IMR-90 (cell line): ENCODE data around the gene TCEAL4. TPM values are rescaled to one million over a fixed set of nuclear protein-coding genes. Genes with fewer than 3 reads are reported as not detected.

ENCODE experiments used
- ATAC-seq: fragments of 200-7000 bp; cut with Tn5 transposase; 2 replicates; pipeline ENCODE4 v1.9.1; 2020; ENCODE audit warnings: low read depth, mild to moderate bottlenecking, moderate library complexity
- BruUV-seq: library from RNA; stranded (reverse); fragments of 400-500 nt; replicated peaks from 2 replicates; lab custom pipeline; 2021; lab: Mats Ljungman, UMichigan
- CTCF ChIA-PET: fragments of 300-600 bp; formaldehyde crosslinking; extraction: SDS; loops from one replicate; lab custom pipeline; 2021; ENCODE audit warnings: antibody characterized with exemption; lab: Yijun Ruan, JAX
- POLR2A ChIA-PET: fragments of 300-600 bp; sonication (Branson Sonifier 250); formaldehyde crosslinking; loops from one replicate; lab custom pipeline; 2022; ENCODE audit warnings: antibody characterized with exemption; ENCODE audit not compliant: unreplicated experiment; lab: Charles Lee
- DNase-seq: peaks from one replicate; pipeline ENCODE4 v3.0.0; 2013
- H2AFZ ChIP-seq: replicated peaks from 2 replicates; pipeline ENCODE3; 2013; ENCODE audit warnings: low read length, mild to moderate bottlenecking; ENCODE audit not compliant: poor library complexity
- H2AK5ac ChIP-seq: 2 replicates; pipeline ENCODE4 v1.6.1; 2013; ENCODE audit warnings: low read depth, low read length, inconsistent platforms
- H2AK9ac ChIP-seq: replicated peaks from 2 replicates; pipeline ENCODE3; 2013; ENCODE audit warnings: mild to moderate bottlenecking, low read depth, low read length, moderate library complexity; ENCODE audit not compliant: poor library complexity
- H2BK120ac ChIP-seq: 2 replicates; pipeline ENCODE4 v1.6.1; 2013; ENCODE audit warnings: low read depth, low read length, inconsistent platforms
- H2BK15ac ChIP-seq: 3 replicates; pipeline ENCODE4 v1.6.1; 2013; ENCODE audit warnings: low read depth, low read length, inconsistent platforms
- H2BK20ac ChIP-seq: 2 replicates; pipeline ENCODE4 v1.6.1; 2013; ENCODE audit warnings: low read depth, mild to moderate bottlenecking, inconsistent platforms, low read length, moderate library complexity
- H2BK5ac ChIP-seq: 2 replicates; pipeline ENCODE4 v1.6.1; 2013; ENCODE audit warnings: mild to moderate bottlenecking, low read depth, low read length, inconsistent platforms; ENCODE audit not compliant: poor library complexity, severe bottlenecking
- H3K14ac ChIP-seq: replicated peaks from 2 replicates; pipeline ENCODE4 v1.6.1; 2013; ENCODE audit warnings: low read depth, low read length, inconsistent platforms
- H3K18ac ChIP-seq: 2 replicates; pipeline ENCODE4 v1.6.1; 2013; ENCODE audit warnings: low read depth, low read length, control low read depth
- H3K23ac ChIP-seq: 2 replicates; pipeline ENCODE4 v1.6.1; 2013; ENCODE audit warnings: low read depth, low read length, inconsistent platforms
- H3K27ac ChIP-seq: 2 replicates; pipeline ENCODE4 v1.5.1; 2013; ENCODE audit warnings: mild to moderate bottlenecking, control low read depth, low read length; ENCODE audit not compliant: insufficient read depth
- H3K27me3 ChIP-seq: 2 replicates; pipeline ENCODE4 v1.6.1; 2013; ENCODE audit warnings: low read length; ENCODE audit not compliant: control insufficient read depth, insufficient read depth
- H3K36me3 ChIP-seq: 2 replicates; pipeline ENCODE4 v1.6.1; 2013; ENCODE audit warnings: low read length, mixed read lengths; ENCODE audit not compliant: control insufficient read depth, insufficient read depth
- H3K4ac ChIP-seq: 2 replicates; pipeline ENCODE4 v1.6.1; 2013; ENCODE audit warnings: low read depth, low read length, inconsistent platforms
- H3K4me1 ChIP-seq: 2 replicates; pipeline ENCODE4 v1.6.1; 2013; ENCODE audit warnings: low read length, mixed read lengths; ENCODE audit not compliant: control insufficient read depth, insufficient read depth
- H3K4me2 ChIP-seq: 2 replicates; pipeline ENCODE4 v1.6.1; 2013; ENCODE audit warnings: low read depth, mild to moderate bottlenecking, control low read depth, low read length, moderate library complexity
- H3K4me3 ChIP-seq: 2 replicates; pipeline ENCODE4 v1.5.1; 2013; ENCODE audit warnings: low read depth, mild to moderate bottlenecking, control low read depth, low read length, moderate library complexity; ENCODE audit not compliant: insufficient read depth
- H3K56ac ChIP-seq: 2 replicates; pipeline ENCODE4 v1.6.1; 2013; ENCODE audit warnings: low read length, inconsistent platforms; ENCODE audit not compliant: insufficient read depth; ENCODE audit errors: extremely low read depth
- H3K79me1 ChIP-seq, 2 experiments: 2 replicates each; pipeline ENCODE4 v1.6.1; 2013; ENCODE audit warnings: low read length in 2 of 2, inconsistent platforms in 1 of 2, low read depth in 1 of 2
- H3K9ac ChIP-seq: 2 replicates; pipeline ENCODE4 v1.6.1; 2013; ENCODE audit warnings: low read depth, low read length, control low read depth
- H3K9me1 ChIP-seq: 2 replicates; pipeline ENCODE4 v1.6.1; 2013; ENCODE audit warnings: low read length, inconsistent platforms; ENCODE audit not compliant: insufficient read depth
- H3K9me3 ChIP-seq: 2 replicates; pipeline ENCODE4 v1.6.1; 2013; ENCODE audit warnings: low read length; ENCODE audit not compliant: control insufficient read depth, insufficient read depth
- H4K20me1 ChIP-seq: 2 replicates; pipeline ENCODE4 v1.6.1; 2013; ENCODE audit warnings: low read length, inconsistent platforms; ENCODE audit not compliant: insufficient read depth
- H4K5ac ChIP-seq: 2 replicates; pipeline ENCODE4 v1.6.1; 2013; ENCODE audit warnings: mild to moderate bottlenecking, low read depth, low read length, control low read depth
- H4K8ac ChIP-seq, 2 experiments: 2 replicates each; pipeline ENCODE4 v1.6.1; 2013; ENCODE audit warnings: low read depth in 2 of 2, low read length in 2 of 2, control low read depth in 1 of 2, inconsistent platforms in 1 of 2
- H4K91ac ChIP-seq: 2 replicates; pipeline ENCODE4 v1.6.1; 2013; ENCODE audit warnings: low read depth, low read length, inconsistent platforms; ENCODE audit not compliant: insufficient read depth
- BHLHE40 ChIP-seq: fragments of 150-350 bp; IDR thresholded peaks from 2 replicates; pipeline ENCODE4 v1.6.1; 2016; ENCODE audit warnings: mild to moderate bottlenecking, low read depth, low read length
- CEBPB ChIP-seq: IDR thresholded peaks from 2 replicates; pipeline ENCODE4 v1.6.1; 2012; ENCODE audit warnings: low read depth, low read length, improper control_type of control experiment
- CHD1 ChIP-seq: IDR thresholded peaks from 2 replicates; pipeline ENCODE4 v1.6.1; 2012; ENCODE audit warnings: low read depth, low read length, improper control_type of control experiment
- CTCF ChIP-seq: conservative IDR thresholded peaks from 2 replicates; pipeline ENCODE4 v1.5.1; 2012; ENCODE audit warnings: mild to moderate bottlenecking, low read depth, low read length, improper control_type of control experiment
- ELK1 ChIP-seq: fragments of 150-350 bp; IDR thresholded peaks from 2 replicates; pipeline ENCODE4 v1.6.1; 2016; ENCODE audit warnings: low read depth, mild to moderate bottlenecking, low read length, moderate library complexity, borderline replicate concordance
- FOS ChIP-seq: fragments of 150-350 bp; IDR thresholded peaks from 2 replicates; pipeline ENCODE4 v1.6.1; 2016; ENCODE audit warnings: low read depth, low read length
- MAFK ChIP-seq: IDR thresholded peaks from 2 replicates; pipeline ENCODE4 v1.6.1; 2012; ENCODE audit warnings: low read depth, low read length, improper control_type of control experiment
- MAZ ChIP-seq: IDR thresholded peaks from 2 replicates; pipeline ENCODE4 v1.6.1; 2012; ENCODE audit warnings: low read depth, mild to moderate bottlenecking, low read length, improper control_type of control experiment, moderate library complexity, borderline replicate concordance
- MXI1 ChIP-seq: IDR thresholded peaks from 2 replicates; pipeline ENCODE4 v1.6.1; 2012; ENCODE audit warnings: low read depth, mild to moderate bottlenecking, low read length, moderate library complexity, borderline replicate concordance
- NFE2L2 ChIP-seq: fragments of 150-350 bp; IDR thresholded peaks from 2 replicates; pipeline ENCODE4 v1.6.1; 2016; ENCODE audit warnings: low read depth, mild to moderate bottlenecking, low read length
- POLR2A ChIP-seq: IDR thresholded peaks from 2 replicates; pipeline ENCODE4 v1.6.1; 2012; ENCODE audit warnings: mild to moderate bottlenecking, low read depth, low read length
- RAD21 ChIP-seq: IDR thresholded peaks from 2 replicates; pipeline ENCODE4 v1.6.1; 2012; ENCODE audit warnings: low read length, improper control_type of control experiment
- RCOR1 ChIP-seq: IDR thresholded peaks from 2 replicates; pipeline ENCODE4 v1.6.1; 2012; ENCODE audit warnings: mild to moderate bottlenecking, low read length, improper control_type of control experiment; ENCODE audit not compliant: insufficient replicate concordance
- RFX5 ChIP-seq: IDR thresholded peaks from 2 replicates; pipeline ENCODE4 v1.8.0; 2012; ENCODE audit warnings: low read depth, mild to moderate bottlenecking, low read length, moderate library complexity
- SMC3 ChIP-seq: fragments of 150-350 bp; IDR thresholded peaks from 2 replicates; pipeline ENCODE4 v1.6.1; 2016; ENCODE audit warnings: low read depth, mild to moderate bottlenecking, antibody characterized with exemption, low read length, moderate library complexity
- USF2 ChIP-seq: fragments of 150-350 bp; IDR thresholded peaks from 2 replicates; pipeline ENCODE4 v1.6.1; 2017; ENCODE audit warnings: mild to moderate bottlenecking, antibody characterized with exemption, low read length, low read depth
- WGBS, 2 experiments: methylation state at CpG; one replicate each; pipeline versions ENCODE4 v1.1.5 to v1.1.7; 2013; ENCODE audit warnings: missing lambda C conversion rate in 2 of 2; ENCODE audit not compliant: insufficient read length in 1 of 2; ENCODE audit errors: extremely low coverage in 2 of 2; 5-methylcytosine and 5-hydroxymethylcytosine counted together
- dilution Hi-C: fragments of 300-500 bp; cut with HindIII; formaldehyde crosslinking; loops from one replicate; pipeline ENCODE4 v1.14.3; 2018; ENCODE audit warnings: low sequenced_read_pairs; ENCODE audit not compliant: unreplicated experiment
- in situ Hi-C: fragments of 300-500 bp; cut with MboI; formaldehyde crosslinking; loops from 3 replicates; pipeline ENCODE4 v1.14.3; 2019; ENCODE audit warnings: low sequenced_read_pairs, inconsistent platforms, mixed read lengths
- intact Hi-C: fragments of 100-400 bp; cut with micrococcal nuclease; formaldehyde crosslinking; loops from 2 replicates; pipeline ENCODE4 v1.10.0; 2022
- polyA plus RNA-seq, 3 experiments: library from polyadenylated mRNA; depleted of rRNA; stranded (reverse); fragments of >200 nt; gene quantifications; 2 replicates each; pipeline ENCODE4 v1.2.3, GENCODE V29; 2012; ENCODE audit warnings: low replicate concordance in 1 of 3
- total RNA-seq: library from RNA; depleted of rRNA; stranded (reverse); fragments of >200 nt; gene quantifications from 2 replicates; pipeline ENCODE4 v1.2.3, GENCODE V29; 2012

TCEAL4 gene
- total and polyA plus RNA-seq, 2 of the 4 experiments (the other 2 are of a cell fraction) = 11.1 to 31.9 TPM

GRCh38 chrX:103614999-103615398, 29.7 kb downstream of the TCEAL4 start:
- Histone ChIP-seq H2AK9ac (no peak overlapping the region), H3K56ac (no peak overlapping the region), H3K23ac (no peak overlapping the region), H3K9me3 (no peaks in the 10 kb centered on the region), H2BK5ac (peak overlapping the region; percentile 17), H3K4me3 (no peak overlapping the region), H3K36me3 (peaks cover 3% of the 10 kb centered on the region), H3K18ac (no peak overlapping the region), H2BK120ac (peak overlapping the region; percentile 10; the same call in 1 of the 2 replicates), H3K14ac (no peak overlapping the region), H4K91ac (no peak overlapping the region; the same call in 1 of the 2 replicates), H3K4me1 (peaks cover 1% of the 10 kb centered on the region; the same call in 1 of the 2 replicates), H2AK5ac (no peak overlapping the region), H3K4ac (no peak overlapping the region; the same call in 1 of the 2 replicates), H3K79me1 (peaks cover 0 to 23% of the 10 kb centered on the region in 2 experiments; a peak in 2 of 4 replicates), H3K9me1 (no peaks in the 10 kb centered on the region), H3K27me3 (no peaks in the 10 kb centered on the region), H2BK15ac (peak overlapping the region; percentile 21; the same call in 1 of the 3 replicates), H2AFZ (no peak overlapping the region), H4K20me1 (no peaks in the 10 kb centered on the region), H3K9ac (no peak overlapping the region), H4K8ac (no peak overlapping the region), H3K27ac (no peak overlapping the region), H2BK20ac (no peak overlapping the region; the same call in 1 of the 2 replicates), H4K5ac (no peak overlapping the region), H3K4me2 (no peak overlapping the region)
- WGBS, 2 experiments = no CpG with 5 or more reads among the region's 1 CpG
- intact Hi-C loops = no loop called here
- CTCF ChIA-PET = no interaction called here
- TF ChIP-seq SMC3 (no peak), BHLHE40 (no peak), CHD1 (no peak), FOS (no peak), RFX5 (no peak), CEBPB (no peak), MXI1 (no peak), MAZ (no peak), ELK1 (no peak), MAFK (no peak), RCOR1 (no peak), POLR2A (no peak), CTCF (no peak), RAD21 (no peak), USF2 (no peak), NFE2L2 (no peak)
- peak; percentile 41 for ATAC-seq
- DNase-seq = no peak
- POLR2A ChIA-PET = no interaction called here
- dilution Hi-C loops = no loop called here
- BruUV-seq = no TSS peak
- in situ Hi-C loops = no loop called here
